ENCODE data around the gene ALOX12B.

DNA sequence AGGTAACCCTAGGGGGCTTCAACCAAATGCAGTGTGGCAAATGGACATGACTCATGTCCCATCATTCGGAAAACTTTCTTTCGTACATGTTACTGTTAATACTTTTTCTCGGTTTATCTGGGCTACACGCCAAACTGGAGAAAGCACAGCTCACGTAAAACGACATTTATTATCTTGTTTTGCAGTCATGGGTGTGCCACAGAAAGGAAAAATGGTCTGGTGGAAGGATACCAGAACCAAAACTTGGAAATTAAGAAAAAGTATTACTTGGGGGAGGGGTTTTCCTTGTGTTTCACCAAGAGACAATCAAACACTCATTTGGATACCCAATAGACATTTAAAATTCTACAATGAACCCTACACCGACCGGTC, 25.1 kb downstream of the ALOX12B start:
- TF ChIP-seq CTCF (IDR thresholded peaks at IDR 0.05) (no peak), POLR2A (IDR thresholded peaks at IDR 0.05) (no peak)

All from heart left ventricle (tissue), 13 donors.